ENCODE measurements around the gene ALOX12B.

- TF ChIP-seq CTCF (IDR thresholded peaks at IDR 0.05): no peak
- no peak for TF ChIP-seq POLR2A (IDR thresholded peaks at IDR 0.05)
Observed at GRCh38 chr17:8075081-8075480, 12.4 kb downstream of the ALOX12B start.

All from tibial nerve (tissue), 3 donors.